ENCODE data around the gene MYL3. TPM values are rescaled to one million over a fixed set of nuclear protein-coding genes. Genes with fewer than 3 reads are reported as not detected.

The MYL3 gene
- polyA plus RNA-seq, 1 experiment: not detected

DNA sequence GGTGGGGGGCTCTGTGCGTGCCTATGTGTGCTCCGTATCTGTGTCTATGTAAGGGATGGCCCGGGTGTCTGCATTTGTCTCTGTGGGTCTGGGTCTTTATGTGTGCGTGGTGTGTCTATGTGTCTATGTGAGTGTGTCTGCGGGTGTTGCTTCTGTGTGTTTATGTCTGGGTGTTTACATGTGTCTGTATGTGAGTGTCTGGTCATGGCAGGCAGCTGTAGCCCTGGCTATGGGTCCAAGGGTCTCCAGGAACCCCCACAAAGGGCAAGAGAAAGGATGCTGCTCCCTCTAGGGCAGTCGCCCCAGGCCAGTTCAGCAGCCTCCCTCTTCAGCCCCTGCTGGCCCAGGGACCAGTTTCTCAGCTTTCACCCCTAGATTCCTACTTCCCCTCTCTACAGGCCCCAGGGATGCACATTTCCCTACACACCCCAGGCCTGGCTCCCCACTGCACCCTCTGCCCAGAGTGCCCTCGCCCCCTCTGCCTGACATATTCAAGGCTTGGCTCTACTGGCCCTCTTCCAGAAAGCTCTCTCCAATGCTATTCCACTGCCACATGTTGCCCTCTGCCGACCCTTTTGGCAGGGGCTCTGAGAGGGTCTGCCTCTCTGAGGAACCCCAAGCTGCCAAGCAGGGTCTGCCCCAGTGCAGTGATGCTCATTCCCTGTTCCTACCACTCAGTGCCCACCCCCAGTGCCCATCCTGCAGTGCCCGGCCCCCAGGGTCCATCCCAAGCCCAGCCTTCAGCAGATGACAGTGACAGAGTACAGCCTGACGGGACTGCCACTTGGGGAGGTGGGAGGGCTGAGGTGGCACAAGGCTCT, 1.0 kb upstream of the MYL3 start:
- DNase-seq (ENCODE audit: low read depth, low spot score): no peak
- CTCF ChIA-PET: interaction anchor here (0.9 kb wide), 1 partner anchor 18 kb away, joined by 5 read pairs; no protein-coding TSS in a partner anchor
- POLR2A ChIA-PET: no interaction called here
- Histone ChIP-seq H3K27ac (ENCODE audit: low read depth, low read length) (no peak overlapping the region), H3K27me3 (ENCODE audit: control insufficient read depth, insufficient read depth, low read length) (peaks cover 28% of the 10 kb centered on the region), H3K9me3 (ENCODE audit: control insufficient read depth, insufficient read depth, low read length) (no peaks in the 10 kb centered on the region; the same call in 1 of the 2 replicates), H3K4me3 (ENCODE audit: low read depth, low read length) (no peak overlapping the region)
- TF ChIP-seq, protein P1, sequence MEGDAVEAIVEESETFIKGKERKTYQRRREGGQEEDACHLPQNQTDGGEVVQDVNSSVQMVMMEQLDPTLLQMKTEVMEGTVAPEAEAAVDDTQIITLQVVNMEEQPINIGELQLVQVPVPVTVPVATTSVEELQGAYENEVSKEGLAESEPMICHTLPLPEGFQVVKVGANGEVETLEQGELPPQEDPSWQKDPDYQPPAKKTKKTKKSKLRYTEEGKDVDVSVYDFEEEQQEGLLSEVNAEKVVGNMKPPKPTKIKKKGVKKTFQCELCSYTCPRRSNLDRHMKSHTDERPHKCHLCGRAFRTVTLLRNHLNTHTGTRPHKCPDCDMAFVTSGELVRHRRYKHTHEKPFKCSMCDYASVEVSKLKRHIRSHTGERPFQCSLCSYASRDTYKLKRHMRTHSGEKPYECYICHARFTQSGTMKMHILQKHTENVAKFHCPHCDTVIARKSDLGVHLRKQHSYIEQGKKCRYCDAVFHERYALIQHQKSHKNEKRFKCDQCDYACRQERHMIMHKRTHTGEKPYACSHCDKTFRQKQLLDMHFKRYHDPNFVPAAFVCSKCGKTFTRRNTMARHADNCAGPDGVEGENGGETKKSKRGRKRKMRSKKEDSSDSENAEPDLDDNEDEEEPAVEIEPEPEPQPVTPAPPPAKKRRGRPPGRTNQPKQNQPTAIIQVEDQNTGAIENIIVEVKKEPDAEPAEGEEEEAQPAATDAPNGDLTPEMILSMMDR (IDR thresholded peaks at IDR 0.05; ENCODE audit: low read depth, low read length): no peak

DNA sequence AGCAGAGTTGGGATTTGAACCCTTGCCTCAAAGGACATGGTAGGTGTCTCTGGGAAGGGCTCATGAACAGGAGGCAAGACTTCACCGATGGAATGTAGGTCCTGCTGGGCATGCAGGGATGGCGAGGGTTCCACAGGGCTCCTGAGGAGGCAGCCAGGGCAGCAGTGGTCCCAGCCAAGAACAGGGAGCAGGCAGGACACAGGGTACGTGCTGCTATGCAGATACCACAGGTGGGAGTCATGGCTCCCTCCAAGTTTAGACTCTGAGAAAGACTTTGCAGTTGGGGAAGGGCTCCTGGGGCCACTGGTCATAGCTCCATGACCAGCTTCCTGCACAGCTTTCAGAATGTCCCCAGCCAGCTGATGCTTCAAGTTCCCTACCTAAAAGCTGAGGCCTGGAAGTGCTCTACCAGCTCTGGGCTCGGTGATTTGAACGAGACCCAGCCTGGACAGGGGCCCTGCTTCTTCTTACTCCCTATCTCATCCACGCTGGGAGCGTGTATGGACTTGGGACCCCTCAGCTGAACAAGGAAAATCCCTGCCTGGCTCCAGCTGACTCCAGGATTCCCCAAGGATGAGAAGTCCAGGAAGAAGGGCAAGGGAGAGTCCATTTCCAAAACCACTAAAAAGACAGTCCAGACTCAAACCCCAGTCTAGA, 747 bp downstream of the MYL3 start:
- POLR2A ChIA-PET: no interaction called here
- no peaks in the 10 kb centered on the region for H3K9me3 ChIP-seq (ENCODE audit: control insufficient read depth, insufficient read depth, low read length)
- CTCF ChIA-PET: interaction anchor here (0.6 kb wide), 1 partner anchor 32 kb away, joined by 3 read pairs; no protein-coding TSS in a partner anchor
- H3K27ac ChIP-seq (ENCODE audit: low read depth, low read length): no peak overlapping the region
- no peak overlapping the region for H3K4me3 ChIP-seq (ENCODE audit: low read depth, low read length)
- TF ChIP-seq, protein P1 (IDR thresholded peaks at IDR 0.05; ENCODE audit: low read depth, low read length): no peak
- H3K27me3 ChIP-seq (ENCODE audit: control insufficient read depth, insufficient read depth, low read length): peaks cover 29% of the 10 kb centered on the region
- DNase-seq (ENCODE audit: low read depth, low spot score): no peak

DNA sequence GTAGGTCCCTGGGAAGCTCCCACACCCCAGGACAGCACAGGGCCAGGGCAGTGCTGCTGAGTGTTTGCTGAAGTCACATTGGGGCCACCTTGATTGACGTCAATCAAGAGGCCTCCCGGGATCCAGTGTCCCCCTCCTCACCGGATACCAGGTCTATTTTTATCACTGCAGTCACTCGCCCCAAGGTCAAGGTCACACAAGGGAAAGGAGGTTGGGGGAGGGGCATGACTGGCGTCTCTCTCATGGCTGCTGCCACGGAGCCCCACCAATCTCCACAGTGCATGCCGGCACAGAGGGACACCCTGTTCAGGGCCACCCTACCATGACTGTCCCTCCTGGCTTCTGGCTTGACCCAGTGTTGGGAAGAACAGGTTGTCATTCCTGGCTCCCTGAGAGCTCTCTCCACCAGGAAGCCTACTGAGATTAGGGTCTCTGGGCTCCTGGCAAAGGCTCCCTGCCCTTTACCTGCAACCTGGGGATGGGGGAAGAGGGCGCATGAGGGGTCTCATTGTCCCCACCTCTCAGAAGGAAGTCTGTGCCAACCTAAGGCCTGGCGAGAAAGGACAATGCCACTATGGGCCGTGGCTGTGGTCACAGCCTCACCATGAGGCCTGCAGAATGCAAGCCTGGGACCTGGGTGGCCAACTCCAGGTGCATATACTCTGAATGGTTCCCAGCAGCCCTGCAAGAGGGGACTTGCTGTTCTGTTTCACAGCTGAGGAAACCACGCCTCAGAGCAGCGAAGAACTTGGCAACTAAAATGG, 1.5 kb downstream of the MYL3 start:
- Histone ChIP-seq H3K27me3 (ENCODE audit: control insufficient read depth, insufficient read depth, low read length) (peaks cover 32% of the 10 kb centered on the region), H3K4me3 (ENCODE audit: low read depth, low read length) (no peak overlapping the region), H3K27ac (ENCODE audit: low read depth, low read length) (no peak overlapping the region), H3K9me3 (ENCODE audit: control insufficient read depth, insufficient read depth, low read length) (no peaks in the 10 kb centered on the region)
- no peak for DNase-seq (ENCODE audit: low read depth, low spot score)
- ChIA-PET CTCF (no interaction called here), POLR2A (no interaction called here)
- TF ChIP-seq, protein P1 (IDR thresholded peaks at IDR 0.05; ENCODE audit: low read depth, low read length): no peak

DNA sequence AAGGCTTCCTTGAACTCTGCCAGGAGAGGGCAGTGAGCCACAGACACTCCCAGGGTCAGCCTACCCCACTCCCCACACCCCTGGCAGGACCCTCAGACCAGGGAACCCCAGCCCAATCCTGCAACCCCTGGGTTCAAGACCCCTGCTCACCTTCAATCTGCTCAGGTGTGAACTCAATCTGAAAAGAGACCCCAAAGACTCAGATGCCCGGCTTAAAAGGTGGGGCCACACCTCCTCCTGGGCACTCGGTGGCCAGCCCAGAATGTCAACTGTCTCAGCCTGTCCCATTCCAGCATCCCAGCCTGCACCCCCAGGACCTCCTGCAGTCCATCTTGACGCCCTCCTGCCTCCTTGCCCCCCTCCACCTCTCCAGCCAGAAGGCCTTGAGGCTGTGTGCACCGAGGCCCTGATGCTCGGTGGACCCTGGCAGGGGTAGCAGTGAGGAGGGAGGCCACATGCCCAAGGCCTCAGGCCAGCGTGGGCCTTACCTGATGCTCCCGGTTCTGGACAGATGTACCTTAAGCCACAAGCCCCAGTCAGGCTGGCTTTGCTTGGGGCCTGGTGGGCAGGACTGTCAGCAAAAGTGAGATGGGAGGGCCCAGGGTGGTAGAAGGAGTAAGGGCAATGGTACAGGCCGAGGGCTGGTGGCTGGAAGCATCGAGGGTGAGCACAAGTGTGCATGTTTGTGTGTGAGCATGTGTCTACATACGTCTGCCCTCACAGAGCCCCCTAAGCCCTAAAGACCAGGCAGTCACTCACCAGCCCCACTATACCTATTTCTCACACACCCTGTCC, 2.2 kb downstream of the MYL3 start:
- Histone ChIP-seq H3K27ac (ENCODE audit: low read depth, low read length) (no peak overlapping the region), H3K27me3 (ENCODE audit: control insufficient read depth, insufficient read depth, low read length) (peaks cover 38% of the 10 kb centered on the region), H3K9me3 (ENCODE audit: control insufficient read depth, insufficient read depth, low read length) (no peaks in the 10 kb centered on the region), H3K4me3 (ENCODE audit: low read depth, low read length) (no peak overlapping the region)
- DNase-seq (ENCODE audit: low read depth, low spot score): no peak
- POLR2A ChIA-PET: no interaction called here
- TF ChIP-seq, protein P1 (IDR thresholded peaks at IDR 0.05; ENCODE audit: low read depth, low read length): no peak
- CTCF ChIA-PET: no interaction called here

Data from AG04450 (cell line).